Fibroblast of lung (primary cell): ENCODE data around the gene BTN2A1.

Experiments
- CTCF ChIP-seq, 2 donors: IDR thresholded peaks in 1 of 2; conservative IDR thresholded peaks in 1 of 2; 1 replicate in 1 of 2; 2 replicates in 1 of 2; pipeline ENCODE4 v1.5.1; 2011 to 2012; ENCODE audit warnings: low read length in 2 of 2, control low read depth in 1 of 2, inconsistent platforms in 1 of 2, low read depth in 1 of 2, mild to moderate bottlenecking in 1 of 2
- EZH2 ChIP-seq: IDR thresholded peaks from 2 replicates; pipeline ENCODE4 v1.5.1; 2012; ENCODE audit warnings: low read length, control low read depth, mild to moderate bottlenecking; ENCODE audit errors: missing control alignments

- TF ChIP-seq CTCF (conservative IDR thresholded peaks at IDR 0.05 in 1 of 2, IDR thresholded peaks at IDR 0.05 in 1 of 2; ENCODE audit: low read depth in 1 of 2, low read length in 2 of 2) = no peak
- no peak for TF ChIP-seq EZH2
These were observed 45.5 kb upstream of the BTN2A1 start for GRCh38 chr6:26412228-26412627.
